Stimulated activated CD8-positive, alpha-beta memory T cell treated with anti-CD3 and anti-CD28 coated beads, Interleukin-12 subunit alpha, Interleukin-12 subunit beta, amount 100 ng/mL, for 1 hour (primary cell): ENCODE data around the gene VIT.

Experiments
- DNase-seq: peaks from one replicate; pipeline ENCODE4 v3.0.0-alpha.2; 2020; ENCODE audit warnings: low read depth

Gene VIT, protein sequence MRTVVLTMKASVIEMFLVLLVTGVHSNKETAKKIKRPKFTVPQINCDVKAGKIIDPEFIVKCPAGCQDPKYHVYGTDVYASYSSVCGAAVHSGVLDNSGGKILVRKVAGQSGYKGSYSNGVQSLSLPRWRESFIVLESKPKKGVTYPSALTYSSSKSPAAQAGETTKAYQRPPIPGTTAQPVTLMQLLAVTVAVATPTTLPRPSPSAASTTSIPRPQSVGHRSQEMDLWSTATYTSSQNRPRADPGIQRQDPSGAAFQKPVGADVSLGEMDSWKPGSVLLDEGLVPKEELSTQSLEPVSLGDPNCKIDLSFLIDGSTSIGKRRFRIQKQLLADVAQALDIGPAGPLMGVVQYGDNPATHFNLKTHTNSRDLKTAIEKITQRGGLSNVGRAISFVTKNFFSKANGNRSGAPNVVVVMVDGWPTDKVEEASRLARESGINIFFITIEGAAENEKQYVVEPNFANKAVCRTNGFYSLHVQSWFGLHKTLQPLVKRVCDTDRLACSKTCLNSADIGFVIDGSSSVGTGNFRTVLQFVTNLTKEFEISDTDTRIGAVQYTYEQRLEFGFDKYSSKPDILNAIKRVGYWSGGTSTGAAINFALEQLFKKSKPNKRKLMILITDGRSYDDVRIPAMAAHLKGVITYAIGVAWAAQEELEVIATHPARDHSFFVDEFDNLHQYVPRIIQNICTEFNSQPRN

DNA sequence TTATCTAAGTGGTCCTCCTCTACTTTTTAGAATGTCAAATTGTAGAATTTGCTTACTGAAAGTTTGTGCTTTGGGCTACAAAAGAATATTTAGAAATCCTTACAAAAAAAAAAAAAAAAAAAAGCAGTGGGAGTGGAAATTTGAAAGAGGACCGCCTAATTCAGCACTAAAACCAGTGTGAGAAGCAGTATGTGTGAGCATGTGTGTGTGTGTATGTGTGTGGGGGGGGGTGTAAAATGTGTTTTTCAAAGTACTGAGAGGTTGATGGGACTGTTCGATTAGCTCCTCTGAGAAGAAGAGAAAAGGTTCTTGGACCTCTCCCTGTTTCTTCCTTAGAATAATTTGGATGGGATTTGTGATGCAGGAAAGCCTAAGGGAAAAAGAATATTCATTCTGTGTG is at the start of gene VIT:
VIT (plus strand) TSS at position 175 of the 400 bp plus-strand sequence. CDS start 19,664 bp downstream, outside the sequence.
- no peak for DNase-seq

DNA sequence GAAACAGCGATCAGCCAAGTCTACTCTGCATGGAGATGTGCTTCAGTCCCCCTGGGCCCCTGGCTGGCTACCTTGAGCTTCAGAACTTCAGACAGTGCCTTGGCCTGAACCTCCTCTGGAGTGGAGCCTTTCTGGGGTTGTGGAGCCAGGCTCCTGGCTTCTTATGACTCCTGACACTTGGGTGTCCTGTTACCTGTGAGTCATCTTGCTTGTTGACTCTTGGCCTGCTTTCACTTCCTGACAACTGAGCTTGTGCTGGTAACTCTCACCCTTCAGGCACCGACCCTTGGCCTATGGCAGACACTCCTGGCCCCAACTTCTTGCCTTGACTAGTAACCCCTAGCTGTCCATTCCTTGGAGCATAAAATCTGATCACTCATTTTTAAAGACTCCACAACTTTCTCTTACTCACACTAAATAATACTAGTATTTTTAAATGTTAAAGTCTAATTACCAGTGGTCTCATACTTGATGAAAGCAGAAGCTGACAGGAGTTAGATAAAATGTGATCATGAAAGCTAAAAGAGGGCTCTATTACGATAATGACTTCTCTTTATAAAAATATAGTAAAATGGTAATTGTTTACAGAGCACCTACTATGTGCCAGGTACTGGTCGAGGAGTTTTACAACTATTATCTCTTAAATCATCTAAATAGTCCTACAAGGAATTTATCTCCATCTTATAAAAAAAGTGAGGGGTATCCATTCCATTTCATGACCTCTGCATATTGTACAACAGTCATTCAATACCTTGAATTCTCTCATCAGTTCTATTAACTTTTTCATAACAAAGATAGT is 46.3 kb upstream of the VIT start:
- no peak for DNase-seq

DNA sequence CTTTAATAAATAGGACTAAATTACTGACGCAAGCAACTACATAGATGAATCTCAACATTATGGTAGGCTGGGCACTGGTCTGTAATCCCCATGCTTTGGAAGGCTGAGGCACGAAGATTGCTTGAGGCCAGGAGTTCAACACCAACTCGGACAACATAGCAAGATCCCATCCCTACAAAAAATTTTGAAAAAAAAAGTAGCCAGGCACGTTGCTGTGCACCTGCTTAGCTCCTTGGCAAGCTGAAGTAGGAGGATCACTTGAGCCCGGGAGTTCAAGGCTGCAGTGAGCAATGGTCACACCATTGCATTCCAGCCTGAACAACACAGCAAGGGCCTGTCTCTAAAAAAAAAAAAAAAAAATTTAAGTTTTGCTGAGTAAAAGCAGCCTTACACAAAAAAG is 43.4 kb upstream of the VIT start:
- DNase-seq = no peak

DNA sequence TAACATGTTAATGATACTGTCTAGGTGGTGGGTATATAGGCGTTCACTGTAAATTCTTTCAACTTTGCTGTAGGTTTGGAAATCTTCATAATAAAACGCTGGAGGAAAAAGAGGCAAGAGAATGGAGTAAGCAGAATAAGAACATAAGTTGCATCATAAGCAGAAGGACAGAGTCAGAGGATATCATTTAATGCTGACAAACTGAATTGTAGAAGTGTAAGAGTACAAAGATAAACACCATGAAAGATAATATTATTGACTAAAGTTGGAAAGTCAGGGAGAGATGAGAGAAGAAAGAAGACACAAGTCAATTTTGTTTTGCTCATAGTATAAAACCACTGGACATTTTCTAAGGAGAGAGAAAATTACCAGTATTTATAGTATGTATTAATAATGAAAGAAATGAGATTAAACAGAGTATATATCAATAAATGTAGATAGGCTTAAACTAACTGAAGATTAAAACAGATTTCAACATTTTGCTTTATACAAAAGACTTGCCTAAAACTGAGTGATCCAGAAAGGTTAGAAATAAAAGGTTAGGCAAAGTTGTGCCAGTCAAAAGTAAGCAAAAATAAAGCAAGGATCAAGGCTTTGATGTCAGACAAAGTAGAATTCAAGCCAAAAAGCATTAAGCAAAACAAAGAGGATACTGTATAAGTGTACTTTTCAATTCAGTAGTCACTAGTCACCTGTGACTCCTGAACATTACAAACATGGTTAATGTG is 42.4 kb upstream of the VIT start:
- no peak for DNase-seq

DNA sequence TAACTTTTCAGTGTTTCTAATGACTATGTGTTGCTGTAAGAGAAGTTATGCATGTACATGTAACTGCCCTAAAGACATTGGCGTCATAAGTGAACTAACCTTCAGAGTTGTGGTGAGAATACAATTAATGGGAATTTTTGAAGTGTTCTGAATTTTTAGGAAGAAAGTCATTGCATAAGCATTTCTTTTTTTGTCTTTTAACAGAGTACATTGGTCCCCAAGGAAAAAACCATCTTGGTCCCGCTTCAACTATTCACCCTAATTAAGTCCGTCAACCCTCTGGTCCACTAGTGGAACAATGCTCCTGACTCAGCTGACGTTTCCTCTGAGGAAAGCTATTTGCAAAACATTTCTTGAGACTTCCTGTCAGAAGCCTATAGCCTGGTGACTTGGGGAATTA is 41.1 kb upstream of the VIT start:
- no peak for DNase-seq

DNA sequence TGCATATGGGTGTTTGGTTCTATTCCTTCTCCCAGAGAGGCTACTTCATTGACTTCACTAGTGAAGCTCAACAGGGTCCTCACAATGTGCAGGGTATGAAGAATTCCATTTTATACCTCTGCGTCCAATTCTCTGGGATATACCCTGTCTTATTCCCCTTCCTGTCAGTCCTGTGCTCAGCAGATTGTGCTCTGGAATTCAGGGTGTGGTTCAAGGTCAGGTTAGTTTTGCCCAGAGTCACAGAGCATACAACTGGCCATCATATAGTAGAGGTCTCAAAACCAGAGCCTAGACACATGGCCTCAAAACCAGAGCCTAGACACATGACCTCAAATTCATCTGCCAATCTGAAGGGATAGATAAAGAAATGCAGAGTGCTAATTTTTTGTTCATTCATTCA is 38.8 kb upstream of the VIT start:
- no peak for DNase-seq

DNA sequence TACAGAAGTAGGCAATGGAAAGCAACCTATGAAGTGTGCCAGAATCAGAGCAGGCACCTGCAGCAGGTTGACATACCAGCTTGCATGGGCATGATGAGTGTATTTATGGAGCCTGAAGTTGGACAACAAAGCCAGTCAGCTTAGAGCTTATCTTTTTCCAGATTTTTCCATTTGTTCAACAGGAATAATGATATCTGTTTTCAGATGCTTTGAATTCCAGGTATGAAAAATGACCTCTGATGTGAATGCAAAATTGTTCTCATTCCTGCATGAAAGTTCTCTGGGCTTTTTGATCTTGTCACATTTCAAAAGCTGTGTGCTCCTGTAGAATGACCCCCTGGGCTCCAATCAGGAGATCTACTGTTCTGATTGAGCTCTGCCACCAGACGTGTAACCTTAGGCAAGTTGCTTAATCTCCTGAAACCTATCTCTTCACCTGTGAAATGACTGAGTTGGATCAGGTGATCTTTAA is 38.2 kb upstream of the VIT start:
- no peak for DNase-seq

DNA sequence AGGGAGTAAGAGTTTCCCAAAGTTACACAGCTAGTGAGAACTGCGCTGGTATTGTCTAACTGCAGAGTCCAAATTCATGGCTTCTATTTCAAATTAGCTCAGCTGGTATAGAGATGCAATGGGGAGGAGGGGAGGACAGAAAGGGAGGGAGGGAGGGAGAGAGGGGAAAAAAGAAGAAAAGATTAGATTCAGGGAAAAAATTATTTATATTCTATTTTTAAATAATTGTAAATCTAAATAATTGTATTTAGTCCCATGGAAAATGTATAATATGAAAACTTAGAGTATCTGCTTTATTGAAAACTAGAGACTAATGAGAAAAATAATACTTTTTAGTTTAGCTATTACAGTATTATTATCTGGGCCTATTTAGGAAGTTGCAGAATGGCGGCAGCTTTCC is 37.3 kb upstream of the VIT start:
- DNase-seq = no peak

DNA sequence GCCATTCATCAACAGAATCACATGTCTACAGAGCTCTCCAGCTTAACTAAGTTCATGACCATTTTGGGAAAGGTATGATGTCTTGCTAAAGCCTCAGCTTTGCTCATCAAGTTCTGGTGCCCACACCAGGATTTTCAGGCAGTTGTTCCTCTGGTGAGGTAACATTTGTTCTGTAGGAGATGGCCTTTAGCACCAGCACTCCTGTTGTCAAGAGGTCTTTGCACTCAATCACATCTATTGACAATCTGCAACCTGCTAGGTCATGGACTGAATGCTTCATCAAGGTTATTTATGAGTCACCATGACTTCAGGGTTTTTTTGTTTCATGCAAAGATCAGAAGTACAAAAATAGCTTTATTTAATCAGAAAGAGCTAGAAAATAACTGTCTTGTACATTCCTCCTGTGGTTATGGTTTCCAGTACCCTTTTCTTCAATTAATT is 36.6 kb upstream of the VIT start:
- no peak for DNase-seq

DNA sequence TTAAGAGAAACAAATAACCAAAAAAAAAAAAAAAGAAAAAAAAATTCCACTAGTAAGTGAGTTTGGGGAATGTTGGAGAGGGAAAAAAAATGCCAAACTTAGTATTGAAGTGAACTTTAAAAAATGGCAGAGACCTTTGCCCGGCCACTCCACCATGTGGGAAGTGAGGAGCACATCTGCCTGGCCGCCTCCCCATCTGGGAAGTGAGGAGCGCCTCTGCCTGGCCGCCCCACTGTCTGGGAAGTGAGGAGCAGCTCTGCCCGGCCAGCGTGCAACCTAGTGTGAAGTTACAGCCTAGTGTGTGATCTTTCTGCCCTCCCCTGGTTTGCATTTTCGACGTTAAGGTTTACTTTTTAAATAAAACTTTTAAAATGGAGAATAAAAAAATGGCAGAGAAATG is 33.9 kb upstream of the VIT start:
- DNase-seq = no peak

DNA sequence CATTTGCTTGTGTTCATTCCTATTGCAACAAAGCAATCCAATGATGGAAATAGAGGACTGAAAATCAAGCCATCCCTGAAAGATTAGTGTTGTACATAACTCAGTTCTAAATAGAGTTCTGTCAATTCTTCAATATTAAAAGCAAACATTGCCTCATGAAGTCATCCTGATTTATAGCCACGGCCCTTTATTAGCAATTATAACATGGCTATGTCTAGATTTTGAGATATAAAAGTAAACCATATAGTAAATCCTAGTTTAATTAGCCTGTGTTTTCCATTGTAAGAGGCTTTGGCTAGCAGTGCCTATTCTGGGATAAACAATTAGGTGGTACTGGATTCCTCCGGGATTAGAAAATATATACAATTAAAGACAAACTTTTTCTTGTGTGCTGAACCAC is 33.2 kb upstream of the VIT start:
- DNase-seq = no peak

DNA sequence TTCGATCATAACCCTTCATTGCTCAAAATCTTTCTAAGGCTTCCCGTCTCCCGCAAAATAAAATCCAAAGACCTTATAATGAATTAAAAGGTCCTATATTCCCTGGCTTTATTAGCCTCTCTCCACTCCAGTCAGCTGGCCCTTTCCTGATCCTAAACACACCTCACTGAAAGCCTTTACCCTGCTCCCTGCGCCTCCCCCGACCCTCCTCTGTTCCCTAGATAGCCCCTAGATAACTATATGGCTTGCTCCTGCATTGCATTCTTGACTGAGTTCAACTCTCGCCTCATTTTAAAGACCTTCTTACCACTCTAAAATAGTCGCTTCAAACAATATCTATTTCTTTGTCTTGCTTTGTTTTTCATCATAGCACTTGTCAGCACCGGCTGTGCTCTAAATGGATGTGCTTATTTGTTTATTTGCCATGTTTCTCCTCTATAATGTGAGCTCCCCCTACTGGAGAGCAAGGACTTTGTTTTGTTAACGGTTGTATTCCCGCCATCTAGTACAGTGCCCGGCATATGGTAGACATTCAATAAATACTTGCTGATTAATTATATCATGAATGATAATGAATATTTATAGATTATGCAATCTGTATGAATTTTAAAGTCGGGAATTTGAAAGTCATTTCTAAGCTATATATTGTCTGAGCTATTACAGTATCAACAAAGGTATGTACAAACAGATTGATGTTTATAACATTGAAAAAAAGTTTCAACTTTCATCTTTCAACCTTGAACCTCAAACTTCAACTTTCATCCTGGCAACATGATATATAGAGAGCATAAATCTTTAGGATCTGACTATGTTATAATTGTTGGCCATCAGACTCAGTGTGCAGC is 32.4 kb upstream of the VIT start:
- DNase-seq = no peak

DNA sequence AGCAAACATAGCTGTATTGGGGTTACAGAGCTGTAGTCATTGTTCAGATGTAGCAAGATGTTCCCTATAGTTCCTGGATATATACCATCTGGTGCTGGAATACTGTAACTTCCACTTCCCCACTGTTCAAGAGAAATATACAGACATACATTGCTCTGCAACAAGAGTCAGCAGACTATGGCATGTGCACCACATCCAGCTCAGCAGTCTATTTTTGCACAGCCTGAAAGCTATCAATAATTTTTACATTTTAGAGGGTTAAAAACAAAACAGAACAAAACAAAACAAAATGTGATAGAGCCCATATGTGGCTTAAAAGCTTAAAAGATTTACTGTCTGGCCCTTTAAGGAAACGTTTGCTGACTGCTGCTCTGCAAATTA is 31.8 kb upstream of the VIT start:
- DNase-seq = no peak

DNA sequence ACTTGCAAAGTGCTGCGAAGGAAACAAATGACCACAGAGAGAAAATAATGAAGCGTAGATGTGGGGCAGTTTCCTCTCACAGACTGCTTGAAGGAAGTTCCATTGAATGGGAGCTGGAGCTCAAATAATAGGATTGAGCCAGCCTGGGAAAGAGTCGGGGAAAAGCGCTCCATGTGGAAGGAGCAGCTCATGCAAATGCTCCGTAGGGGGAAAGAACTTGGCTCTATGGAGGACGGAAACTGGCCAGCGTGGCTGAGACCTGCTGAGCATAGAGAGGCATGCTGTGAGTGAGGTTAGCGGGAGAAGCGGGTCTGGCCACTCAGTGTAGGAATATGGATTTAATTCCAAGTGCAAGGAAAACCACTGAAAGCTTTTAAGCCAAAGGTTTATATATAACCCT is 28.6 kb upstream of the VIT start:
- DNase-seq = no peak

DNA sequence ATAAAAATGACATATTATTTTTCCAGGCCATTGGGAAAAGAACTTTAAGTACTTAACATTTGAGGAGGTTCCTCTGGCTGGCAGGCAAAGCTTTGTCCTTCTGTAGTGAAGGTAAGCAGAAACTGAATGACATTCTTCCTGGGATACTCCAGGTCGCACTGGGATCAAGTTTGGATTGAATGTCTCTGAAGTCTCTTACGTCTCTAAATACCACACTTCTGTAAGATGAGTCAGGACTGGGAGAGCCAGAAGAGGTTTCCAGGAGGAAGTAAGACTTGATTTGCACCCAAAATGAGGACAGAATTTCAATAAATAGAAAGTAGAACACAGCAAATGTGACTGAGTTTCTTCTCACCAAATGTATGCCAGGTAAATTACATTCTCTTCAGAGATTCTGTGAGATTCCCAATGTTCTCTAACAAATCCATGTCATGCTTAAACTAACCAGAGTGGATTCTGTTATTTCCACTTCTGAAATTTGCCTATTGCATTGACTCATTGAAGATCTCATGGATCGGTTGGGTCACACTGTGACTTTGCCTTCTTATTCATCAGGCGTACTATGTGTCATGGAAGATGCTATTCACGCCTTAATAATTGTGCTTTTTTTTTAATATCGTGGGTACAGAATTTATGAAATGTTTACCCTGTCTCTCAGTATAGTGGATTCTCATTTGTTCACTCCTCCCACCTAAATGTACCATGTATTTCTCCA is 25.5 kb upstream of the VIT start:
- no peak for DNase-seq

DNA sequence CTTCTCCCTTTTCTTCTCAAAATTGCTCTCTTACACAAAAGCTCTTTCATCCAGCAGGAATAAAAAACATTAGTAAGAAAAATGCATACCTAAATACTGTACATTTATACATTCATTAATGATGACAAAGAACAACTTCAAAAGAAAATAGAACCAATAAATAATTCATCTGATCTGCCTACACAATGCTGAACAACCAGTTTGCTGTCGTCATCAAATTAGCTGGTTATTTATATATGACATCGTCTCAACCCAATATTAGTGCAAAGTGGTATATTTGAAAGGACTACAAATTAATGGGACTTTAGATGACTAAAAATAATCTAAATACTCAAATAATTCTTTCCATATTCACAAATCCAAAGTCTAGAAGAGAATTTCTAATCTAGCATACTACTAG is 24.8 kb upstream of the VIT start:
- DNase-seq = no peak

DNA sequence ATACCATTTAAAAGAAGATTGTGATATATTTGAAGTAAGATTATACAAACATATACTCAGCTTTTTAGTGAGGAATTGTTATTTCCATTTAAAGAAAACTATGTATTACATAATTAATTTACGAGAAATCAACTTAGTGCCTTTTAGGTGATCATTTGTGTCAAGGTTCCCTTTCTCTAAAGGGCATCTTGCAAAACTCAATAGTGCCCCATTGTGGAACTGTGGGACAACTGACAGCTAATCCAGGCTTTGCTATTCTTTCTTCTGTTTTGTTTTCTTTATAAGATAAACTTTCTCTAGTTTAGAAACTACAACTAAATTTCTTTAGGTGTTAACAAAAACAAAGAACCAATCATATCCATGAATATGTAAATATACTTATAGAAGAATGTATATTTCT is 24.3 kb upstream of the VIT start:
- no peak for DNase-seq

DNA sequence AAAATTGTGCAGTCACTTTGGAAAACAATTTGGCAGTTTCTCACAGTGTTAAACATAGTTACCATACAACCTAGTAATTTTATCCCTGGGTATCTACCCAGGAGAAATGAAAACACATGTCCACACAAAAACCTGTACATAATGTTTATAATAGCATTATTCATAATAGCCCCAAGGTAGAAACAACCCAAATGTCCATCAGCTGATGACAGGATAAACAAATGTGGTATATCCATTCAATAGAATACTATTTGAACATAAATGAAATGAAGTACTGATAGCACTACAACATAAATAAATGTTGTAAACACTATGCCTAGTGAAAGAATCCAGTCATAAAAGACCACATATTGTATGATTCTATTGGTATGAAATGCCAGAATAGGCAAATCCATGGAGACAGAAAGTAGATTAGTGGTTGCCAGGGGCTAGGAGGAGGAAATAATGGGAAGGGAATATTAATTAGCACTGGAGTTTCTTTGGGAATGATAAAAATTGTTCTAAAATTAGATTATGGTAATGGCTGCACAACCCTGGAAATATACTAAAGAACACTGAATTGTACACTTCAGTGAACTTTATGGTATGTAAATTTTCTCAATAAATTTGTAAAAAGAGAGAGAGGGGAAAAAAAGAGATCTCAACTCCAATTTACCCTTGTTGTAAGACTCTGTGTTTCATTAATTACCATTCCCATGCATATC is 20.8 kb upstream of the VIT start:
- DNase-seq = no peak

DNA sequence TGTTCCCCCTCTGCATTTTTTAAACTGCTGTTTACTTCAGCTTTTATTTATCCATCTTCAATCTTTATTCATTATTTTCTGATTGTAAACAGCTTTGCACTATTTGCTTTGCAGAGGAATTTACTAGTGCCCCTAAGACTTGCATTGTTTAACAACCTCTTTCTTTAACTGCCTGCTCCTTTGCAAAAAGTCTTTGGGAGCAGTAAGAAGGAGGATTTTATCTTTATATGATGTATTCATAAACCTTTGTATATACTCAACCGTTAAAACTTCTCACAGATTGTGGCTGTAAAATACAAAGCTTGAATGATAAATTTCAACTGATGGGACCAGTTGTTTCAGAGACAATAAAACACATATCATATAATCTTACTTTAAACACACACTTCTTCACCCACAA is 20.1 kb upstream of the VIT start:
- no peak for DNase-seq

DNA sequence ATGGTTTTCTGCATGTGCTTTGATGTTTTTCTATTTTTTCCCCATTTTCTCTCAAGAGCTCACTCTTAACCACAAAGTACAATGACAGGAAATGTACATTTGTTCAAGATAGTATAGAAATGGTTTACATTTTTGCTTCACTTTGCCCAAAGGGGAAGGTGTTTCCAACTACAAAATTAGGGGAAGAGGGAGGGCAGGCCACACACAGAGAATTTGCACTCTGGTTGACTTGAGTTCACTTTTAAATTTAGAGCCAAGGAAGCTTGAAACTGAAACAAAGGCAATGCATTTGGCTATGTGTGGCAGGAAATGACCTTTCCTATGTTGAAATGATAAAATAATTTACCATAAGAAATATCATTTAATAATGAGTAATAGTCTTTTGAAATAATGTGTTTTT is 19.1 kb upstream of the VIT start:
- DNase-seq = no peak
